Measurements from ENCODE around the gene DLG4.

The DLG4 gene

GRCh38 chr17:7229504-7229903 lies 9.9 kb upstream of the DLG4 start:
- no peak for TF ChIP-seq GATA1 (IDR thresholded peaks at IDR 0.05; ENCODE audit: low read depth, low read length)
- no peak for DNase-seq

- no peak for TF ChIP-seq GATA1 (IDR thresholded peaks at IDR 0.05; ENCODE audit: low read depth, low read length)
- TF ChIP-seq POLR2A (IDR thresholded peaks at IDR 0.05; ENCODE audit: low read length): no peak
- DNase-seq: no peak
These were observed 9.3 kb upstream of the DLG4 start for GRCh38 chr17:7228920-7229319.

GRCh38 chr17:7226721-7227710 lies 7.4 kb upstream of the DLG4 start:
- no peak for DNase-seq
- no peak for TF ChIP-seq GATA1 (IDR thresholded peaks at IDR 0.05; ENCODE audit: low read depth, low read length)
- no peak for TF ChIP-seq POLR2A (IDR thresholded peaks at IDR 0.05; ENCODE audit: low read length)

GRCh38 chr17:7225711-7226331 lies 6.2 kb upstream of the DLG4 start:
- DNase-seq: no peak
- TF ChIP-seq POLR2A (IDR thresholded peaks at IDR 0.05; ENCODE audit: low read length): no peak
- TF ChIP-seq GATA1 (IDR thresholded peaks at IDR 0.05; ENCODE audit: low read depth, low read length): no peak

GRCh38 chr17:7224661-7225111 lies 5.0 kb upstream of the DLG4 start:
- TF ChIP-seq GATA1 (IDR thresholded peaks at IDR 0.05; ENCODE audit: low read depth, low read length) (no peak), POLR2A (IDR thresholded peaks at IDR 0.05; ENCODE audit: low read length) (no peak)

GRCh38 chr17:7224110-7224509 lies 4.5 kb upstream of the DLG4 start:
- TF ChIP-seq GATA1 (IDR thresholded peaks at IDR 0.05; ENCODE audit: low read depth, low read length) (no peak), POLR2A (IDR thresholded peaks at IDR 0.05; ENCODE audit: low read length) (no peak)
- DNase-seq: no peak

More at GRCh38 chr17:7224661-7225111, 5.0 kb upstream of the DLG4 start:
- no peak for DNase-seq

GRCh38 chr17:7223375-7223774 lies 3.7 kb upstream of the DLG4 start:
- DNase-seq: no peak

GRCh38 chr17:7222972-7223292 lies 3.3 kb upstream of the DLG4 start:
- peak; percentile 22 for TF ChIP-seq POLR2A (IDR thresholded peaks at IDR 0.05; ENCODE audit: low read length)
- no peak for TF ChIP-seq GATA1 (IDR thresholded peaks at IDR 0.05; ENCODE audit: low read depth, low read length)
- no peak for DNase-seq

More at GRCh38 chr17:7223375-7223774, 3.7 kb upstream of the DLG4 start:
- TF ChIP-seq POLR2A (IDR thresholded peaks at IDR 0.05; ENCODE audit: low read length) (no peak), GATA1 (IDR thresholded peaks at IDR 0.05; ENCODE audit: low read depth, low read length) (no peak)

GRCh38 chr17:7222093-7222971 lies 2.7 kb upstream of the DLG4 start:
- TF ChIP-seq POLR2A (IDR thresholded peaks at IDR 0.05; ENCODE audit: low read length): peak; percentile 32
- TF ChIP-seq GATA1 (IDR thresholded peaks at IDR 0.05; ENCODE audit: low read depth, low read length): no peak
- DNase-seq: no peak

GRCh38 chr17:7221278-7222092 lies 1.8 kb upstream of the DLG4 start:
- TF ChIP-seq POLR2A (IDR thresholded peaks at IDR 0.05; ENCODE audit: low read length): peak; percentile 36
- TF ChIP-seq GATA1 (IDR thresholded peaks at IDR 0.05; ENCODE audit: low read depth, low read length): no peak

GRCh38 chr17:7220593-7221277 lies 1.1 kb upstream of the DLG4 start:
- peak; percentile 78 to 81 for DNase-seq
- TF ChIP-seq POLR2A (IDR thresholded peaks at IDR 0.05; ENCODE audit: low read length) (no peak), GATA1 (IDR thresholded peaks at IDR 0.05; ENCODE audit: low read depth, low read length) (no peak)

More at GRCh38 chr17:7221278-7222092, 1.8 kb upstream of the DLG4 start:
- DNase-seq: no peak

- no peak for DNase-seq
- TF ChIP-seq GATA1 (IDR thresholded peaks at IDR 0.05; ENCODE audit: low read depth, low read length) (no peak), POLR2A (IDR thresholded peaks at IDR 0.05; ENCODE audit: low read length) (no peak)
These were observed 316 bp downstream of the DLG4 start for GRCh38 chr17:7219229-7219811.

Measured in erythroblast (primary cell).